Mesothelial cell of epicardium (in vitro differentiated cells): ENCODE results near the gene TAF15. TPM values are rescaled to one million over a fixed set of nuclear protein-coding genes. Genes with fewer than 3 reads are reported as not detected.

Experiments used
- DNase-seq, 2 experiments: peaks; one replicate each; pipeline ENCODE4 v3.0.0; 2021; ENCODE audit warnings: low spot score in 2 of 2; ENCODE audit not compliant: unreplicated experiment in 2 of 2
- H3K27ac Mint-ChIP-seq: 2 replicates; pipeline ENCODE4 v1.8.0; 2021; ENCODE audit warnings: mixed read lengths
- H3K27me3 Mint-ChIP-seq: 2 replicates; pipeline ENCODE4 v1.8.0; 2021; ENCODE audit warnings: low read depth, mixed read lengths
- H3K36me3 Mint-ChIP-seq: 2 replicates; pipeline ENCODE4 v1.8.0; 2021; ENCODE audit warnings: mixed read lengths
- H3K4me1 Mint-ChIP-seq: 2 replicates; pipeline ENCODE4 v1.8.0; 2021; ENCODE audit warnings: mixed read lengths
- H3K4me3 Mint-ChIP-seq: 2 replicates; pipeline ENCODE4 v1.8.0; 2021; ENCODE audit warnings: mild to moderate bottlenecking, moderate library complexity, mixed read lengths
- H3K9me3 Mint-ChIP-seq: 2 replicates; pipeline ENCODE4 v1.8.0; 2021; ENCODE audit warnings: mixed read lengths
- CTCF ChIP-seq: fragments of 200-600 bp; sonication (generic); IDR thresholded peaks from one replicate; pipeline ENCODE4 v1.5.0; 2021; ENCODE audit warnings: antibody characterized with exemption; ENCODE audit not compliant: unreplicated experiment
- total RNA-seq: library from RNA; stranded (reverse); gene quantifications from 3 replicates; pipeline ENCODE4 v1.2.1, GENCODE V29; 2021

The TAF15 gene
- total RNA-seq, 1 donor from 2014 or later = 225 TPM

- no peak overlapping the region for H3K27ac Mint-ChIP-seq
- peaks cover 4% of the 10 kb centered on the region for H3K36me3 Mint-ChIP-seq
- no peaks in the 10 kb centered on the region for H3K27me3 Mint-ChIP-seq
- H3K4me1 Mint-ChIP-seq = peaks cover 8% of the 10 kb centered on the region
- no peak overlapping the region for H3K4me3 Mint-ChIP-seq
- no peak for TF ChIP-seq CTCF
- no peak for DNase-seq
- no peaks in the 10 kb centered on the region for H3K9me3 Mint-ChIP-seq
Observed at GRCh38 chr17:35867574-35867973, 58.3 kb downstream of the TAF15 start.

GRCh38 chr17:35868737-35869136 is 59.5 kb downstream of the TAF15 start, which contains the start of gene HEATR9:
HEATR9 (minus strand) TSS chr17:35868891; CDS start chr17:35868742, 149 bp downstream.
- Mint-ChIP-seq H3K4me1 (peaks cover 8% of the 10 kb centered on the region), H3K27me3 (no peaks in the 10 kb centered on the region), H3K4me3 (no peak within 1 kb of the TSS), H3K36me3 (no peaks in the 10 kb centered on the region), H3K9me3 (no peaks in the 10 kb centered on the region), H3K27ac (no peak within 1 kb of the TSS)
- no peak for DNase-seq
- TF ChIP-seq CTCF = no peak

GRCh38 chr17:35870906-35871819 is 61.9 kb downstream of the TAF15 start:
- Mint-ChIP-seq H3K36me3 (no peaks in the 10 kb centered on the region), H3K4me3 (no peak overlapping the region), H3K27ac (no peak overlapping the region), H3K27me3 (no peaks in the 10 kb centered on the region), H3K9me3 (no peaks in the 10 kb centered on the region), H3K4me1 (peaks cover 4% of the 10 kb centered on the region)
- DNase-seq = no peak
- no peak for TF ChIP-seq CTCF

GRCh38 chr17:35872196-35872980 is 63.1 kb downstream of the TAF15 start:
- no peak overlapping the region for H3K27ac Mint-ChIP-seq
- TF ChIP-seq CTCF = no peak
- H3K9me3 Mint-ChIP-seq = no peaks in the 10 kb centered on the region
- no peaks in the 10 kb centered on the region for H3K27me3 Mint-ChIP-seq
- no peaks in the 10 kb centered on the region for H3K4me1 Mint-ChIP-seq
- H3K4me3 Mint-ChIP-seq = no peak overlapping the region
- DNase-seq = no peak
- no peaks in the 10 kb centered on the region for H3K36me3 Mint-ChIP-seq

- no peaks in the 10 kb centered on the region for H3K27me3 Mint-ChIP-seq
- no peaks in the 10 kb centered on the region for H3K4me1 Mint-ChIP-seq
- H3K36me3 Mint-ChIP-seq = no peaks in the 10 kb centered on the region
- TF ChIP-seq CTCF = no peak
- H3K9me3 Mint-ChIP-seq = no peaks in the 10 kb centered on the region
- no peak for DNase-seq
- H3K27ac Mint-ChIP-seq = no peak overlapping the region
- no peak overlapping the region for H3K4me3 Mint-ChIP-seq
Observed at GRCh38 chr17:35875072-35875799, 66.0 kb downstream of the TAF15 start.
